Measurements from ENCODE around the gene PNPLA1. TPM values are rescaled to one million over a fixed set of nuclear protein-coding genes. Genes with fewer than 3 reads are reported as not detected.

Gene PNPLA1
- total RNA-seq, 1 experiment from 2014 or later, result 0.10 TPM

GRCh38 chr6:36224918-36225461 lies 44.9 kb upstream of the PNPLA1 start:
- intact Hi-C loops (cut with micrococcal nuclease), result no loop called here
- POLR2A ChIA-PET, result no interaction called here
- H3K4me2 ChIP-seq (ENCODE audit: low read length), result no peak overlapping the region
- no peak for ATAC-seq
- no peaks in the 10 kb centered on the region for H3K4me1 ChIP-seq (ENCODE audit: control insufficient read depth in 1 of 2, insufficient read depth in 2 of 2, low read length in 2 of 2)
- no peaks in the 10 kb centered on the region for H4K20me1 ChIP-seq (ENCODE audit: insufficient read depth)
- TF ChIP-seq TCF7L2 (IDR thresholded peaks at IDR 0.05; ENCODE audit: borderline replicate concordance, extremely low read depth, insufficient read depth, insufficient read length) (peak; percentile 93), ATF3 (IDR thresholded peaks at IDR 0.05) (no peak)
- H3K27ac ChIP-seq (ENCODE audit: low read depth, low read length), result no peak overlapping the region
- H3K36me3 ChIP-seq (ENCODE audit: control insufficient read depth in 1 of 2, insufficient read depth in 2 of 2, low read length in 2 of 2), result peaks cover 17 to 19% of the 10 kb centered on the region in 2 experiments; a peak in 3 of 4 replicates
- no peaks in the 10 kb centered on the region for H3K27me3 ChIP-seq (ENCODE audit: insufficient read depth, low read length)
- no peak overlapping the region for H3K4me3 ChIP-seq (replicated peaks in 1 of 2; ENCODE audit: low read depth in 1 of 2, low read length in 2 of 2)
- no peaks in the 10 kb centered on the region for H3K79me2 ChIP-seq (ENCODE audit: insufficient read depth, low read length)
- DNase-seq (ENCODE audit: low read depth, low spot score), result no peak
- H3K9me2 ChIP-seq (ENCODE audit: insufficient read depth), result no peaks in the 10 kb centered on the region
- no peak overlapping the region for H2AFZ ChIP-seq (ENCODE audit: low read depth, low read length, poor library complexity, severe bottlenecking)
- no peaks in the 10 kb centered on the region for H3K9me3 ChIP-seq (ENCODE audit: control insufficient read depth in 1 of 2, insufficient read depth in 1 of 2, low read depth in 1 of 2, low read length in 2 of 2)
- no peak overlapping the region for H3K9ac ChIP-seq (ENCODE audit: low read length)
- BruUV-seq (replicated peaks), result no TSS peak
- RAD21 ChIA-PET (ENCODE audit: low non-redundant PET in 1 of 2, low total read pairs in 2 of 2, uncharacterized antibody in 2 of 2, unreplicated experiment in 2 of 2), result no interaction called here
- CTCF ChIA-PET, result no interaction called here

- Histone ChIP-seq H3K9me3 (ENCODE audit: control insufficient read depth in 1 of 2, insufficient read depth in 1 of 2, low read depth in 1 of 2, low read length in 2 of 2) (no peaks in the 10 kb centered on the region), H3K36me3 (ENCODE audit: control insufficient read depth in 1 of 2, insufficient read depth in 2 of 2, low read length in 2 of 2) (peaks cover 14 to 16% of the 10 kb centered on the region in 2 experiments; a peak in 3 of 4 replicates), H3K9me2 (ENCODE audit: insufficient read depth) (no peaks in the 10 kb centered on the region), H2AFZ (ENCODE audit: low read depth, low read length, poor library complexity, severe bottlenecking) (no peak overlapping the region), H3K4me2 (ENCODE audit: low read length) (no peak overlapping the region), H3K27me3 (ENCODE audit: insufficient read depth, low read length) (no peaks in the 10 kb centered on the region), H3K79me2 (ENCODE audit: insufficient read depth, low read length) (no peaks in the 10 kb centered on the region), H3K9ac (ENCODE audit: low read length) (no peak overlapping the region), H4K20me1 (ENCODE audit: insufficient read depth) (no peaks in the 10 kb centered on the region), H3K4me1 (ENCODE audit: control insufficient read depth in 1 of 2, insufficient read depth in 2 of 2, low read length in 2 of 2) (no peaks in the 10 kb centered on the region), H3K4me3 (replicated peaks in 1 of 2; ENCODE audit: low read depth in 1 of 2, low read length in 2 of 2) (no peak overlapping the region), H3K27ac (ENCODE audit: low read depth, low read length) (no peak overlapping the region)
- ATAC-seq (no peak), DNase-seq (ENCODE audit: low read depth, low spot score) (no peak)
- ChIA-PET RAD21 (ENCODE audit: low non-redundant PET in 1 of 2, low total read pairs in 2 of 2, uncharacterized antibody in 2 of 2, unreplicated experiment in 2 of 2) (no interaction called here), POLR2A (interaction anchor here (0.8 kb wide), 1 partner anchor 12 kb away, joined by 3 read pairs; no protein-coding TSS in a partner anchor), CTCF (no interaction called here)
- BruUV-seq (replicated peaks), result no TSS peak
- intact Hi-C loops (cut with micrococcal nuclease), result no loop called here
- no peak for TF ChIP-seq SP1 (IDR thresholded peaks at IDR 0.05; ENCODE audit: low read depth)
- TF ChIP-seq MAX (IDR thresholded peaks at IDR 0.05), result no peak
- no peak for TF ChIP-seq CBX3 (IDR thresholded peaks at IDR 0.05; ENCODE audit: low read depth)
- no peak for TF ChIP-seq SIN3A (IDR thresholded peaks at IDR 0.05; ENCODE audit: low read depth)
- TF ChIP-seq POLR2A (IDR thresholded peaks at IDR 0.05; ENCODE audit: borderline replicate concordance, extremely low read depth, insufficient read depth, insufficient read length), result no peak
- TF ChIP-seq EZH2 (IDR thresholded peaks at IDR 0.05), result no peak
- TF ChIP-seq POLR2AphosphoS5 (IDR thresholded peaks at IDR 0.05; ENCODE audit: low read depth, low read length), result no peak
- TF ChIP-seq FOSL1 (IDR thresholded peaks at IDR 0.05; ENCODE audit: low read depth), result no peak
- TF ChIP-seq CTCF (IDR thresholded peaks at IDR 0.05 in 2 of 3, conservative IDR thresholded peaks at IDR 0.05 in 1 of 3; ENCODE audit: borderline replicate concordance in 1 of 3, insufficient read depth in 1 of 3, low read depth in 2 of 3, low read length in 2 of 3), result no peak
- no peak for TF ChIP-seq RAD21 (IDR thresholded peaks at IDR 0.05; ENCODE audit: low read depth)
- no peak for TF ChIP-seq ZNF274 (IDR thresholded peaks at IDR 0.05; ENCODE audit: low read depth, low read length)
- no peak for TF ChIP-seq REST (IDR thresholded peaks at IDR 0.05; ENCODE audit: low read depth)
- TF ChIP-seq EGR1 (IDR thresholded peaks at IDR 0.05; ENCODE audit: low read depth), result no peak
Observed at GRCh38 chr6:36226438-36227047, 43.3 kb upstream of the PNPLA1 start.

All from HCT116 (cell line).